Astrocyte (in vitro differentiated cells and primary cell): ENCODE measurements around the gene CTNNA2. TPM values are rescaled to one million over a fixed set of nuclear protein-coding genes. Genes with fewer than 3 reads are reported as not detected.

ENCODE experiments used
- DNase-seq: peaks from one replicate; pipeline ENCODE4 v3.0.0-alpha.2; 2010; ENCODE audit warnings: low read depth
- FAIRE-seq: peaks from 2 replicates; lab custom pipeline; 2011; peaks lifted over from hg19 to GRCh38; lab: Jason Lieb, UNC
- H2AFZ ChIP-seq: 2 replicates; pipeline ENCODE4 v1.6.0; 2012; ENCODE audit warnings: low read depth, low read length, inconsistent platforms
- H3K27ac ChIP-seq: 2 replicates; pipeline ENCODE4 v1.5.1; 2011; ENCODE audit warnings: low read depth, low read length, inconsistent platforms
- H3K27me3 ChIP-seq: 2 replicates; pipeline ENCODE4 v1.6.0; 2011; ENCODE audit warnings: low read length, inconsistent platforms; ENCODE audit not compliant: insufficient read depth
- H3K36me3 ChIP-seq: 2 replicates; pipeline ENCODE4 v1.5.1; 2011; ENCODE audit warnings: low read length, inconsistent platforms; ENCODE audit not compliant: insufficient read depth
- H3K4me1 ChIP-seq: 2 replicates; pipeline ENCODE4 v1.5.1; 2011; ENCODE audit warnings: low read length, inconsistent platforms; ENCODE audit not compliant: insufficient read depth
- H3K4me2 ChIP-seq: 2 replicates; pipeline ENCODE4 v1.6.0; 2012; ENCODE audit warnings: low read length, inconsistent platforms
- H3K4me3 ChIP-seq: 2 replicates; pipeline ENCODE4 v1.5.1; 2011; ENCODE audit warnings: low read depth, mild to moderate bottlenecking, low read length, inconsistent platforms; ENCODE audit not compliant: insufficient read depth
- H3K79me2 ChIP-seq: 2 replicates; pipeline ENCODE4 v1.6.0; 2012; ENCODE audit warnings: mild to moderate bottlenecking, low read length, inconsistent platforms; ENCODE audit not compliant: insufficient read depth
- H3K9ac ChIP-seq: 2 replicates; pipeline ENCODE4 v1.6.0; 2012; ENCODE audit warnings: mild to moderate bottlenecking, low read length, inconsistent platforms
- H3K9me3 ChIP-seq: 2 replicates; pipeline ENCODE4 v1.5.1; 2012; ENCODE audit warnings: low read depth, mild to moderate bottlenecking, low read length, inconsistent platforms; ENCODE audit not compliant: insufficient read depth
- H4K20me1 ChIP-seq: 2 replicates; pipeline ENCODE4 v1.6.0; 2012; ENCODE audit warnings: low read length, inconsistent platforms; ENCODE audit not compliant: insufficient read depth
- H3K27ac Mint-ChIP-seq: one replicate; pipeline ENCODE4 v1.8.0; 2021; ENCODE audit warnings: mild to moderate bottlenecking, mixed read lengths; ENCODE audit not compliant: unreplicated experiment
- H3K27me3 Mint-ChIP-seq: one replicate; pipeline ENCODE4 v1.8.0; 2021; ENCODE audit warnings: low read depth, mixed read lengths; ENCODE audit not compliant: unreplicated experiment
- H3K36me3 Mint-ChIP-seq: one replicate; pipeline ENCODE4 v1.8.0; 2021; ENCODE audit warnings: low read depth, mixed read lengths; ENCODE audit not compliant: unreplicated experiment
- H3K4me1 Mint-ChIP-seq: one replicate; pipeline ENCODE4 v1.8.0; 2021; ENCODE audit warnings: low read depth, mixed read lengths; ENCODE audit not compliant: unreplicated experiment
- H3K4me3 Mint-ChIP-seq: one replicate; pipeline ENCODE4 v1.8.0; 2021; ENCODE audit warnings: mild to moderate bottlenecking, moderate library complexity, mixed read lengths; ENCODE audit not compliant: unreplicated experiment
- H3K9me3 Mint-ChIP-seq: one replicate; pipeline ENCODE4 v1.8.0; 2021; ENCODE audit warnings: mild to moderate bottlenecking, mixed read lengths; ENCODE audit not compliant: unreplicated experiment
- EZH2 ChIP-seq: IDR thresholded peaks from 2 replicates; pipeline ENCODE4 v1.6.1; 2012; ENCODE audit warnings: mild to moderate bottlenecking, low read length, inconsistent platforms; ENCODE audit not compliant: insufficient read depth
- total RNA-seq: library from RNA; stranded (reverse); gene quantifications from 2 replicates; pipeline ENCODE4 v1.2.1, GENCODE V29; 2021
- TF ChIP-seq, protein P1 (sequence below): IDR thresholded peaks from 2 replicates; pipeline ENCODE4 v1.5.1; 2011; ENCODE audit warnings: low read depth, mild to moderate bottlenecking, inconsistent platforms, low read length, moderate library complexity; ENCODE audit not compliant: insufficient read depth

The CTNNA2 gene
- total RNA-seq, 1 donor from 2014 or later = 3.9 TPM

DNA sequence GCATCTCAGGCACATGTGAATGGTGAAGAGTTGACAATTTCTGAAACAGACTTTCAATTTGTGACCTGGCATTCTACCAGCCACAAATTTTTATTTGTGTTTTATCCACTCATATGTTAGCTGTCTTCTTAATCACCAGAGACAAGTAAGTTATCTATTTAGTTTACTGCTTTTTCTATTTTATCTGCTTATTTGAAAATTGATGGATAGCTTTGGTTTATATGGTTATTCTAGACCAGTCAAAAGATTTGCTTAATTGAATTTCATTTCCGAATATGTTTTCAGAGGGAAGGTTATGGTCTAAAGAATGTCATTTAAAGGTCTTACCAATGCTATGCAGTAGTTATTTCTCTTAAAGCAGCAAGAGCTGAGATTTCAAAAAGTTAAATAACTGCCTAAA lies 835.2 kb downstream of the CTNNA2 start:
- FAIRE-seq = no peak

DNA sequence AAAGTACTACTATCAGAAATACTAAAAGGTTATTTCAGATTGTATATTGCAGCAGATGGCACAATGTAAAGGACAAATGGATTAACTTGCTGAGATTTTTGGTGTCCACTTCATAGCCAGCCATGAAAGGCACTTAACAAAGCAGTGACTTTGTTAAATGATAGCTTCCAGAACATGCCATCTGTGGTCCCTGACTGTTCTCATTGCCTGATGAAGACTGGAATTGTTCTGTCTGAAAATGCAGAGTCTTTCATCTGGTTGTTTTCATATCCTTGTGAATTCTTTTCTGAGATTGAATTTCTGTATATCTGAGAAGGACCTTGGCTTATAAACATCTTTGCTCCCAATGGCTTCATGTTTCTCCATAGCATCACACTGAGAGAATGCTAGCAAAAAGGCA lies 836.1 kb downstream of the CTNNA2 start:
- Histone ChIP-seq H3K4me1 (no peaks in the 10 kb centered on the region), H2AFZ (no peak overlapping the region), H3K27ac (no peak overlapping the region), H3K9me3 (no peaks in the 10 kb centered on the region), H3K79me2 (no peaks in the 10 kb centered on the region), H3K4me2 (no peak overlapping the region), H3K9ac (no peak overlapping the region), H3K36me3 (no peaks in the 10 kb centered on the region), H3K27me3 (no peaks in the 10 kb centered on the region), H4K20me1 (no peaks in the 10 kb centered on the region), H3K4me3 (no peak overlapping the region)
- FAIRE-seq (no peak), DNase-seq (no peak)
- Mint-ChIP-seq H3K9me3 (no peaks in the 10 kb centered on the region), H3K4me3 (no peak overlapping the region), H3K27ac (no peak overlapping the region), H3K36me3 (no peaks in the 10 kb centered on the region), H3K27me3 (peaks cover 3% of the 10 kb centered on the region), H3K4me1 (peaks cover 10% of the 10 kb centered on the region)
- TF ChIP-seq, protein P1, sequence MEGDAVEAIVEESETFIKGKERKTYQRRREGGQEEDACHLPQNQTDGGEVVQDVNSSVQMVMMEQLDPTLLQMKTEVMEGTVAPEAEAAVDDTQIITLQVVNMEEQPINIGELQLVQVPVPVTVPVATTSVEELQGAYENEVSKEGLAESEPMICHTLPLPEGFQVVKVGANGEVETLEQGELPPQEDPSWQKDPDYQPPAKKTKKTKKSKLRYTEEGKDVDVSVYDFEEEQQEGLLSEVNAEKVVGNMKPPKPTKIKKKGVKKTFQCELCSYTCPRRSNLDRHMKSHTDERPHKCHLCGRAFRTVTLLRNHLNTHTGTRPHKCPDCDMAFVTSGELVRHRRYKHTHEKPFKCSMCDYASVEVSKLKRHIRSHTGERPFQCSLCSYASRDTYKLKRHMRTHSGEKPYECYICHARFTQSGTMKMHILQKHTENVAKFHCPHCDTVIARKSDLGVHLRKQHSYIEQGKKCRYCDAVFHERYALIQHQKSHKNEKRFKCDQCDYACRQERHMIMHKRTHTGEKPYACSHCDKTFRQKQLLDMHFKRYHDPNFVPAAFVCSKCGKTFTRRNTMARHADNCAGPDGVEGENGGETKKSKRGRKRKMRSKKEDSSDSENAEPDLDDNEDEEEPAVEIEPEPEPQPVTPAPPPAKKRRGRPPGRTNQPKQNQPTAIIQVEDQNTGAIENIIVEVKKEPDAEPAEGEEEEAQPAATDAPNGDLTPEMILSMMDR = no peak
- TF ChIP-seq EZH2 = no peak

More for the DNA sequence above, 835.2 kb downstream of the CTNNA2 start:
- no peaks in the 10 kb centered on the region for H3K27me3 ChIP-seq
- H4K20me1 ChIP-seq = no peaks in the 10 kb centered on the region
- Mint-ChIP-seq H3K4me1 (peaks cover 6% of the 10 kb centered on the region), H3K27me3 (peaks cover 3% of the 10 kb centered on the region), H3K36me3 (no peaks in the 10 kb centered on the region), H3K27ac (no peak overlapping the region), H3K4me3 (no peak overlapping the region), H3K9me3 (no peaks in the 10 kb centered on the region)
- DNase-seq = no peak
- no peak overlapping the region for H2AFZ ChIP-seq
- no peak overlapping the region for H3K27ac ChIP-seq
- no peaks in the 10 kb centered on the region for H3K9me3 ChIP-seq
- no peak overlapping the region for H3K9ac ChIP-seq
- H3K4me3 ChIP-seq = no peak overlapping the region
- H3K4me1 ChIP-seq = no peaks in the 10 kb centered on the region
- TF ChIP-seq EZH2 = no peak
- TF ChIP-seq, protein P1 = no peak
- H3K36me3 ChIP-seq = no peaks in the 10 kb centered on the region
- no peak overlapping the region for H3K4me2 ChIP-seq
- no peaks in the 10 kb centered on the region for H3K79me2 ChIP-seq

DNA sequence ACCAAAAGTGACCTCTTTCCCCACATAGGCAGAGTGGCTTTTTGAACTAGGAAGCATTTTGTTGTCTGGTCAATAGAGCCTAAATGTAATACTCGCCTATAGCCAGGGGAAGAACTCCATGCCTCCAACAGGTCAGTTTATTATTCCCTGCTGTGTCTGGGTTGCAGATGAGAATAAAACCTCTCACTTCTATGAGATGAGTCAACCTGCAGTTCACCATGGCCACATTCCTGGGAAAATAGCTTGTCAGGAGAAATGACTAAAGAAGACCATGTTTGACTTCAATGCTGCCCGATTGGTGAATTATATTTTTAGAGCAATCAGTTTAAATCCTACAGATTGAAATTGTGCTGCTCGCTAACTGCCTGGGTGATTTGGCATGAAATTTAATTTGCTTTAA lies 838.4 kb downstream of the CTNNA2 start:
- no peak for FAIRE-seq

More for the DNA sequence above, 838.4 kb downstream of the CTNNA2 start:
- Histone ChIP-seq H3K36me3 (no peaks in the 10 kb centered on the region), H3K27ac (no peak overlapping the region), H3K79me2 (no peaks in the 10 kb centered on the region), H3K9ac (no peak overlapping the region), H3K4me3 (no peak overlapping the region), H4K20me1 (no peaks in the 10 kb centered on the region), H3K9me3 (no peaks in the 10 kb centered on the region), H3K4me2 (no peak overlapping the region), H2AFZ (no peak overlapping the region), H3K27me3 (no peaks in the 10 kb centered on the region), H3K4me1 (no peaks in the 10 kb centered on the region)
- peak; percentile 0 for DNase-seq
- TF ChIP-seq EZH2 = no peak
- TF ChIP-seq, protein P1 = no peak
- H3K9me3 Mint-ChIP-seq = no peaks in the 10 kb centered on the region
- peaks cover 12% of the 10 kb centered on the region for H3K4me1 Mint-ChIP-seq
- H3K36me3 Mint-ChIP-seq = no peaks in the 10 kb centered on the region
- H3K27me3 Mint-ChIP-seq = no peaks in the 10 kb centered on the region
- no peak overlapping the region for H3K27ac Mint-ChIP-seq
- no peak overlapping the region for H3K4me3 Mint-ChIP-seq
